ENCODE data around the gene CCHCR1.
"Not testable (repeated sequence)": the region's sequence is repeated elsewhere in the genome, so short reads cannot be mapped to it uniquely, and the experiment has no call there.

Gene CCHCR1

GRCh38 chr6:31195308-31195979, 37.8 kb upstream of the CCHCR1 start:
- not testable (repeated sequence) for H3K36me3 ChIP-seq (ENCODE audit: control insufficient read depth in 5 of 5, insufficient read depth in 5 of 5, low read length in 5 of 5); H3K27me3 ChIP-seq (ENCODE audit: control insufficient read depth in 5 of 5, insufficient read depth in 4 of 5, low read length in 5 of 5); H3K9me3 ChIP-seq (ENCODE audit: control insufficient read depth in 5 of 5, low read length in 5 of 5); H3K4me3 ChIP-seq (ENCODE audit: low read depth in 1 of 5, low read length in 5 of 5); H3K9ac ChIP-seq (ENCODE audit: low read length in 5 of 5); H3K27ac ChIP-seq (ENCODE audit: low read depth, low read length)
- H3K4me1 ChIP-seq (ENCODE audit: control insufficient read depth in 5 of 5, insufficient read depth in 5 of 5, low read length in 5 of 5) = peaks cover 0 to 20% (median 10%) of the 10 kb centered on the region in 5 donors

- H3K4me3 ChIP-seq (ENCODE audit: low read depth in 1 of 5, low read length in 5 of 5) = no peak overlapping the region
- no peak overlapping the region for H3K9ac ChIP-seq (ENCODE audit: low read length in 5 of 5)
- H3K27me3 ChIP-seq (ENCODE audit: control insufficient read depth in 5 of 5, insufficient read depth in 4 of 5, low read length in 5 of 5) = no peaks in the 10 kb centered on the region
- no peaks in the 10 kb centered on the region for H3K36me3 ChIP-seq (ENCODE audit: control insufficient read depth in 5 of 5, insufficient read depth in 5 of 5, low read length in 5 of 5)
- no peak overlapping the region for H3K27ac ChIP-seq (ENCODE audit: low read depth, low read length)
- H3K9me3 ChIP-seq (ENCODE audit: control insufficient read depth in 5 of 5, low read length in 5 of 5) = no peaks in the 10 kb centered on the region
- peaks cover 0 to 15% (median 6%) of the 10 kb centered on the region in 5 donors for H3K4me1 ChIP-seq (ENCODE audit: control insufficient read depth in 5 of 5, insufficient read depth in 5 of 5, low read length in 5 of 5)
Measured at GRCh38 chr6:31194061-31194834, 36.6 kb upstream of the CCHCR1 start.

GRCh38 chr6:31193206-31193605, 35.6 kb upstream of the CCHCR1 start:
- no peak overlapping the region for H3K4me3 ChIP-seq (ENCODE audit: low read depth in 1 of 5, low read length in 5 of 5)
- no peak overlapping the region for H3K27ac ChIP-seq (ENCODE audit: low read depth, low read length)
- peaks cover 0 to 8% (median 6%) of the 10 kb centered on the region in 5 donors for H3K4me1 ChIP-seq (ENCODE audit: control insufficient read depth in 5 of 5, insufficient read depth in 5 of 5, low read length in 5 of 5)
- no peak overlapping the region for H3K9ac ChIP-seq (ENCODE audit: low read length in 5 of 5)
- no peaks in the 10 kb centered on the region for H3K9me3 ChIP-seq (ENCODE audit: control insufficient read depth in 5 of 5, low read length in 5 of 5)
- H3K36me3 ChIP-seq (ENCODE audit: control insufficient read depth in 5 of 5, insufficient read depth in 5 of 5, low read length in 5 of 5) = no peaks in the 10 kb centered on the region
- no peaks in the 10 kb centered on the region for H3K27me3 ChIP-seq (ENCODE audit: control insufficient read depth in 5 of 5, insufficient read depth in 4 of 5, low read length in 5 of 5)

- H3K4me1 ChIP-seq (ENCODE audit: control insufficient read depth in 5 of 5, insufficient read depth in 5 of 5, low read length in 5 of 5); H3K4me3 ChIP-seq (ENCODE audit: low read depth in 1 of 5, low read length in 5 of 5); H3K36me3 ChIP-seq (ENCODE audit: control insufficient read depth in 5 of 5, insufficient read depth in 5 of 5, low read length in 5 of 5): not testable (repeated sequence)
Measured at GRCh38 chr6:31192431-31193105, 35.0 kb upstream of the CCHCR1 start.

GRCh38 chr6:31190488-31190887, 32.9 kb upstream of the CCHCR1 start:
- Histone ChIP-seq H3K4me1 (ENCODE audit: control insufficient read depth in 5 of 5, insufficient read depth in 5 of 5, low read length in 5 of 5) (peaks cover 0 to 7% (median 5%) of the 10 kb centered on the region in 5 donors), H3K27me3 (ENCODE audit: control insufficient read depth in 5 of 5, insufficient read depth in 4 of 5, low read length in 5 of 5) (no peaks in the 10 kb centered on the region), H3K27ac (ENCODE audit: low read depth, low read length) (no peak overlapping the region), H3K4me3 (ENCODE audit: low read depth in 1 of 5, low read length in 5 of 5) (no peak overlapping the region), H3K9me3 (ENCODE audit: control insufficient read depth in 5 of 5, low read length in 5 of 5) (no peaks in the 10 kb centered on the region), H3K9ac (ENCODE audit: low read length in 5 of 5) (no peak overlapping the region), H3K36me3 (ENCODE audit: control insufficient read depth in 5 of 5, insufficient read depth in 5 of 5, low read length in 5 of 5) (no peaks in the 10 kb centered on the region)

More at GRCh38 chr6:31192431-31193105, 35.0 kb upstream of the CCHCR1 start:
- H3K27me3 ChIP-seq (ENCODE audit: control insufficient read depth in 5 of 5, insufficient read depth in 4 of 5, low read length in 5 of 5); H3K27ac ChIP-seq (ENCODE audit: low read depth, low read length); H3K9me3 ChIP-seq (ENCODE audit: control insufficient read depth in 5 of 5, low read length in 5 of 5); H3K9ac ChIP-seq (ENCODE audit: low read length in 5 of 5): not testable (repeated sequence)

- H3K27me3 ChIP-seq (ENCODE audit: control insufficient read depth in 5 of 5, insufficient read depth in 4 of 5, low read length in 5 of 5); H3K9me3 ChIP-seq (ENCODE audit: control insufficient read depth in 5 of 5, low read length in 5 of 5): not testable (repeated sequence)
Measured at GRCh38 chr6:31189223-31189622, 31.6 kb upstream of the CCHCR1 start.

GRCh38 chr6:31187780-31188194, 30.2 kb upstream of the CCHCR1 start:
- no peaks in the 10 kb centered on the region for H3K27me3 ChIP-seq (ENCODE audit: control insufficient read depth in 5 of 5, insufficient read depth in 4 of 5, low read length in 5 of 5)
- no peak overlapping the region for H3K27ac ChIP-seq (ENCODE audit: low read depth, low read length)
- no peak overlapping the region for H3K9ac ChIP-seq (ENCODE audit: low read length in 5 of 5)
- no peaks in the 10 kb centered on the region for H3K9me3 ChIP-seq (ENCODE audit: control insufficient read depth in 5 of 5, low read length in 5 of 5)
- peaks cover 0 to 8% (median 7%) of the 10 kb centered on the region in 5 donors for H3K4me1 ChIP-seq (ENCODE audit: control insufficient read depth in 5 of 5, insufficient read depth in 5 of 5, low read length in 5 of 5)
- no peak overlapping the region for H3K4me3 ChIP-seq (ENCODE audit: low read depth in 1 of 5, low read length in 5 of 5)
- H3K36me3 ChIP-seq (ENCODE audit: control insufficient read depth in 5 of 5, insufficient read depth in 5 of 5, low read length in 5 of 5) = no peaks in the 10 kb centered on the region

More at GRCh38 chr6:31189223-31189622, 31.6 kb upstream of the CCHCR1 start:
- H3K9ac ChIP-seq (ENCODE audit: low read length in 5 of 5); H3K27ac ChIP-seq (ENCODE audit: low read depth, low read length); H3K36me3 ChIP-seq (ENCODE audit: control insufficient read depth in 5 of 5, insufficient read depth in 5 of 5, low read length in 5 of 5); H3K4me3 ChIP-seq (ENCODE audit: low read depth in 1 of 5, low read length in 5 of 5): not testable (repeated sequence)
- H3K4me1 ChIP-seq (ENCODE audit: control insufficient read depth in 5 of 5, insufficient read depth in 5 of 5, low read length in 5 of 5) = peaks cover 0 to 11% (median 7%) of the 10 kb centered on the region in 5 donors

GRCh38 chr6:31186052-31186734, 28.6 kb upstream of the CCHCR1 start:
- Histone ChIP-seq H3K4me3 (ENCODE audit: low read depth in 1 of 5, low read length in 5 of 5) (peak overlapping the region; percentile 28 to 57 (median 38)), H3K27me3 (ENCODE audit: control insufficient read depth in 5 of 5, insufficient read depth in 4 of 5, low read length in 5 of 5) (no peaks in the 10 kb centered on the region), H3K9ac (ENCODE audit: low read length in 5 of 5) (peak overlapping the region in 3 of 5 donors; percentile 28 to 54 (median 30)), H3K9me3 (ENCODE audit: control insufficient read depth in 5 of 5, low read length in 5 of 5) (no peaks in the 10 kb centered on the region), H3K27ac (ENCODE audit: low read depth, low read length) (peak overlapping the region; percentile 55), H3K36me3 (ENCODE audit: control insufficient read depth in 5 of 5, insufficient read depth in 5 of 5, low read length in 5 of 5) (no peaks in the 10 kb centered on the region), H3K4me1 (ENCODE audit: control insufficient read depth in 5 of 5, insufficient read depth in 5 of 5, low read length in 5 of 5) (peaks cover 0 to 8% (median 7%) of the 10 kb centered on the region in 5 donors)

GRCh38 chr6:31185695-31186051, 28.1 kb upstream of the CCHCR1 start:
- H3K36me3 ChIP-seq (ENCODE audit: control insufficient read depth in 5 of 5, insufficient read depth in 5 of 5, low read length in 5 of 5); H3K27me3 ChIP-seq (ENCODE audit: control insufficient read depth in 5 of 5, insufficient read depth in 4 of 5, low read length in 5 of 5); H3K4me1 ChIP-seq (ENCODE audit: control insufficient read depth in 5 of 5, insufficient read depth in 5 of 5, low read length in 5 of 5); H3K9me3 ChIP-seq (ENCODE audit: control insufficient read depth in 5 of 5, low read length in 5 of 5): not testable (repeated sequence)
- Histone ChIP-seq H3K27ac (ENCODE audit: low read depth, low read length) (peak overlapping the region; percentile 55), H3K9ac (ENCODE audit: low read length in 5 of 5) (peak overlapping the region in 3 of 5 donors; percentile 11 to 28 (median 19)), H3K4me3 (ENCODE audit: low read depth in 1 of 5, low read length in 5 of 5) (peak overlapping the region; percentile 28 to 57 (median 38))
